Fibroblast of the conjunctiva (primary cell): ENCODE results near the gene ZBTB7A.

ENCODE experiments used
- DNase-seq: peaks from one replicate; pipeline ENCODE4 v3.0.0-alpha.2; 2010; ENCODE audit warnings: low read depth

The ZBTB7A gene

GRCh38 chr19:4066682-4067395 lies at the start of gene ZBTB7A:
Gene ZBTB7A, minus strand, starts transcription at chr19:4066899. Its CDS starts 11,667 bp downstream, at chr19:4055232.
- DNase-seq: no peak

- DNase-seq: no peak
Measured at GRCh38 chr19:4115818-4116385, 49.2 kb upstream of the ZBTB7A start.

GRCh38 chr19:4115050-4115817 lies 48.5 kb upstream of the ZBTB7A start:
- DNase-seq: no peak

DNA sequence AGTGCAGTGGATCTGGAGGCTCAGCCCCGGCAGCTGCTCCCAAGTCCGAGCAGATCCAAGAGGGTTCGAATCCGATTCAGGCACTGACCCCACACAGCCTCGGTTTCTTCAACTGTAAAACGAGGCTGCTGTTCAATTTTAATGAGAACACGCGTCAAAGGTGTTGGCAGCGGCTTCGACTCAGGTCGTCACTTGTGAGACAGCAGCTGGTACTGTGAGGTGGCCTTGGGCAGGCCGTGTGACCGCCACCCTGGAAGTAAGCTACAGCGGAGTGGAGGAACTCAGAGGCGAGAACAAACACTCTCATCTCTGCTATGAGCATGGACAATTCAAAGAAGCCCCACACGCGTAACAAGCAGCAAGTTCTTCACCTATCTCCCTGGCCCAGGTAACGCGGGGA lies 47.5 kb upstream of the ZBTB7A start:
- no peak for DNase-seq

DNA sequence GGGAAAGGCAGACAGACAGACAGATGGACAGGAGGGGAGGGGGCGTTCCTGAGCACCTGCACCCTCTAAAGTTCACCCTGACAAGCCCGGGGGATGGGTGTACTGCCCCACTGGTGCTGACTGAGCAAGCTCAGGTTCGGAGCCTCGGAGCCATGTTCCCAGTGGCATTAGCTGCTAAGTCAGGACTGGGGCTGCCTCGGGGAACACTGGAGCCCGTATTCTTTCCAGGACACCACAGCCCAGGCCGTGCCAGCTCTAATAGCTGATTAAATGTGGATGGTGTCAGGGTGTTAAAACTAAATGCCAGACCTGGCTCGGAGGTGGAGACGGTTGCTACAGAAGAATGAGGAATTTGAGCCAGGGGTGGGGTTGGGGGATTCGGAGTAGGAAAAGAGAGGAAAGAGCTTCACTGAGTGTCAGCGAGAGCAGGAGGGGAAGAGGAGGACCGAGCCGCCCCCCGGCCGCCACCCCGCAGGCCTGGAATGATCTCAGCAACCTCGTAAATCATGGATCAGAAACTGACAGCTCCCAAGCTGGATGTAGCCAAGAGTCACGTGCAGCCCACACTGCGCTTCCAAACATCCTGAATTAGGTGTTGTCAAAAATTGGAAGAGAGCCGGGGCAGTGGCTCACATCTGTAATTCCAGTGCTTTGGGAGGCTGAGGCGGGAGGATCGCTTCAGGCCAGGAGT lies 46.8 kb upstream of the ZBTB7A start:
- DNase-seq: no peak

GRCh38 chr19:4112367-4112766 lies 45.7 kb upstream of the ZBTB7A start:
- no peak for DNase-seq

GRCh38 chr19:4109626-4109945 lies 42.9 kb upstream of the ZBTB7A start:
- DNase-seq: no peak

DNA sequence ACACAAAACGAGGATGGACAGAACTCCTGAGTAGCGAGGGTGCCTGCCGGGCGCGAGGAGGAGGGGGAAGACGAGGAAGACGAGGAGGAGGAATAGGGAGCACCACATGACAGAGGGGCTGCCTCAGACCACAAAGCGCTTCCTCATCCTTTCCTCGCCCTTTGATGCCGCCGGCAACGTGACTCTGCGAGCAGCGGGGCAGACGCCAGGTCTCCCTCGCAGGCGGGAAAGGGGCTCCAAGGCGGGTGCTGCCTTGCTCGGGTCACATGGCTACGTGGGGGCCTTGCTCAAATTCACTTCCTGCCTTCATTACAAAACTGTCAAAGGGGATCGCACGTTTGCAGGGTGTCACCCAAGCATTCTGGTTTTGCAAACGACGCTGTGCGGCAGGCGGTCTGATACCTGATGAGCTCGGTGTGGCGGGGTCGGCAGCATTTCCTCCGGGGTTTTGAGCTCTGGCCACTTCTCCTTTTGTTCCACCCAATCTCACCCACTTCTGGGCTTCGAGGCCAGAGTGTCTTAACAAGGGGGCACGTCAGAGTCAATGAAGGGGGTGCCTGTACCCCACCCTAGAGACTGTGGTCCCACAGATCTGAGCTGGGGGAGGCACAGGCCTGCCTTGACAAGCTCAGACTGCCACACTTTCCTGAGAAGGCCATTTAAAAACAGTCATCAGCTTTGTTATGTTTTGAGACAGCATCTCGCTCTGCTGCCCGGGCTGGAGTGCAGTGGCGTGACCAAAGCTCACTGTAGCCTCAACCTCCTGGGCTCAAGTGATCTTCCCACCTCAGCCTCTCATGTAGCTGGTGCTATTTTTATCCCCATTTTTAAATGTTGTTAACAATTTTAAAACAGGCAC lies 42.3 kb upstream of the ZBTB7A start:
- DNase-seq: no peak

DNA sequence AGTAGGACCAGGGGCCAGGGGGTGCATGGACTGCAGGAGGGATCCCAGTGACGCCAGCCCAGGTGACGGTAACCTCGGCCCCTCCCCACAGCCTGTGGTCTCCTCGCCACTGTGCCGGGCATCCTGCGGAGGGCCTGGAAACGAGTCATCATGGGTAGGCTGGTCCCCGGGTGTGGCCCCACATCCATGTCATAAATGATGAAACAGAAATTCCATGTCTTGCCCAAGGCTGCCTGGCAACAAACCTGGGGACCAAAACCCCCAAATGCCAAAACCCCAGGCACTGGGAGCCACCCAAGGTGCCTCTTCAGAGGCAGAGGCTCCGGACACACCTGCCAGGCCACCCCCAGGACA lies 36.4 kb upstream of the ZBTB7A start:
- DNase-seq: no peak

DNA sequence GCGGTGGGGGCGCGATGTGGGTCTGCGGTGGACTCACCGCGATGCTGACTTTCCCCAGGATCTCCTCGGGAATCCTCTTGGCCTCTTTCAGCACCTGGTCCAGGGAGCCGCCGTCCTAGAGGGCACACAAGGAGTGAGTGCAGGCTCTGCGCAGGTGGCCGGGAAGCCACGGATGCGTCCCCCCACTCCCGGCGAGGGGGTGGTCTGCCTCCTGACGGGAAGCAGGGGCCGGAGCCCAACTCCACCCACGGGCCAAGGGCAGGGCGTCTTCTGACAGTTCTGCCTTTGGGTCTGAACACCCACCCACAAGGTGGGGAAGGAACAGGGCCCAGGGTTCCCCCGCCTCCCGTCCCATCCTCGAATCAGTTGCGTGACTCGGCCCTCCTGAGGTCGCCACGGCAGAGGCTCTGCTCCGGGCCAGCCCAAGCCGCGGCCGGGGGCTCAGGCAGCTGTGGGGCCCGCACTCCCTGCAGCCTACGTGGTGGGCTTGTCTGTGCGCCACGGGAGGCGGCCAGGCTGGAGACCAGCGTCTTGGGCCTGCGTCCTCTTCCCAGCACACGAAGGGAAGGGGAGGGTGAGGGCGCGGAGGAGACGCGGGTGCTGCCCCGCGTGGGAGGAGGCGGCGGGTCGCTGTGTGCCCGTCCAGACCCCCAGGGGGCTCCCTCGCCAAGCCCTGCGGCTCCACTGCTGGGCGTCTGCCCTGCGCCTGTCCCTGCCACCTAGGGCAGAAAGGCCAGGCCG lies 35.8 kb upstream of the ZBTB7A start:
- no peak for DNase-seq

DNA sequence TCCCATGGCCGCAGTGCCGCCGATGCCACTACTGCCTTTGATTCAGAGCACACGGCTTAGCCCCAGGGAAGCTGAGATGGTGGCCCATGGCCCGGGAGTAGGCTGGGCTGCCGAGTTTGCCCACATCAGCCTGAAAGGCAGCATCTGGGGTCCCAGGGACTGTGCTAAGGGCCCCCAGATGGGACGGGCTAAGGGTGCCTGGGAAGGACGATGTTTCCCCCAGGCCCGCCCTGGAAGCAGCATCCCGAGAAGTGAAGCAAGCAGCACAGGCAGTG lies 34.7 kb upstream of the ZBTB7A start:
- no peak for DNase-seq

DNA sequence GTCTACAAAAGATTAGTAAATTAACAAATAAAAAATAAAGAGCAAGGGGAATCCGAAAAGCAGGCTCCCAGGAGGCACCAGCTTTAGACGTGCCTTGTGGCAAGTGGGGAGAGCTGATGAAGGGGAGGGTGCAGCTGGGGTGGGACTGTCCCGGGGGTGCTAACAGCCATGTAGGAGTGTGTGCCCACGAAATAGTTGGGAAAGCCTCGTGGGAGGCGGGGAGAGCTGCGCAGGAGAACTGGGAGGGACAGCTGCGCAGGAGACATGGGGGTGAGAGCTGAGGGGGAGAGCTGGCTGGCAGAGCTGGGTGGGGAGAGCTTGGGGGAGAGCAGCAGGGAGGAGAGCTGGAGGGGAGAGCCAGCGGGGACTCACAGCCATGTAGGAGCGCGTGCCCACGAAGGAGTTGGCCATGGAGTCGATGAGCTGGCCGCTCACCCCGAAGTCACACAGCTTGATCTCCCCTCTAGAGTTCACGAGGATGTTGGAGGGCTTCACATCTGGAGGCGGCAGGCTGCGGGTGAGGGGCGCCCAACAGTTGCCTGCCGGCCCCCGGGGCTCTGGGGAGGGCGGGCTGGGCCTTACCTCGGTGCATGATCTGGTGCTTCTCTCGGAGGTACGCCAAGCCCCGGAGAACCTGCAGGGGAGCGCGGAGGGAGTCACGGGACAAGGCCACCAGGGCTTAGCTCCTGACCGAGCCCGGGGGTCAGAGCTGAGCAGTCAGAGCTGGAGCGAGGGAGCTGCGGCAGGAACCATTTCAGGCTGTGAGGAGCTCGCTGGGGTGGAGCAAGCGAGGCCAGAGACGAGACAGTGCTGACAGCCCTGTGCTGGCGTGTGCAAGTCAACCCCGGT lies 34.2 kb upstream of the ZBTB7A start:
- DNase-seq: no peak

DNA sequence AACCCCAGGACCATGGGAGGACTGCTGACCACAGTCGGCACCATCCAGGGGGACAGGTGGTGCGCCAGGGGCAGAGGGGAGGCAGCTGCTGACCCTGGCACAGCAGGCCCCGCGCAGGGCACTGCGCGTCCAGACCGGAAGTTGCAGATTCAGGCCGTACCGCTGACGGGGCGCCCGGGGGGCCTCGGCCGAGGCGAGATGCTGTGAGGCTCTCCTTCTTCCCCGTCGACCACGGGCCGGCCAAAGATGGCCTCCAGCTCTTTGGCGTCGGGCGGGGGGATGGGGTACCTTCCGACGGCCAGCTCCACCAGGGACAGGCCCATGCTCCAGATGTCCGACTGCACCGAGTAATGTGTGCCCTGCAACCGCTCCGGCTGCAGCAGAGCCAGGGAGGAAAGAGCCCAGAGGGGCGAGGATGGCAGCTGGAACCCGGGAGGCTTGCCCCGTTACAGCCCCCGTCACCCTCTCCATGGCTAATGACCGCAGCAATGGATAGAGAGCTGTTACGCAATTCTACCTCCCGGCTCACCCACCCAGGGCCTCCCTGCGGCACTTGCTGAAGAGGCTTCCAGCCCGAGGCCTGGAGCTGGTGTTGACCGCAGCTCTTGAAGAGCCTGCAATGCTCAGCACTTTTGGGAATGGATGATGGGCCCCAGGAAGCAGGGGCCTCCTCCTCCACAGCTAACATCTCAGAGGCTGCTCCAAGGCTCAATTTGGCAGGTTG lies 32.5 kb upstream of the ZBTB7A start:
- no peak for DNase-seq

- no peak for DNase-seq
Measured at GRCh38 chr19:4098493-4098892, 31.8 kb upstream of the ZBTB7A start.

- DNase-seq: no peak
Measured at GRCh38 chr19:4097501-4097900, 30.8 kb upstream of the ZBTB7A start.

DNA sequence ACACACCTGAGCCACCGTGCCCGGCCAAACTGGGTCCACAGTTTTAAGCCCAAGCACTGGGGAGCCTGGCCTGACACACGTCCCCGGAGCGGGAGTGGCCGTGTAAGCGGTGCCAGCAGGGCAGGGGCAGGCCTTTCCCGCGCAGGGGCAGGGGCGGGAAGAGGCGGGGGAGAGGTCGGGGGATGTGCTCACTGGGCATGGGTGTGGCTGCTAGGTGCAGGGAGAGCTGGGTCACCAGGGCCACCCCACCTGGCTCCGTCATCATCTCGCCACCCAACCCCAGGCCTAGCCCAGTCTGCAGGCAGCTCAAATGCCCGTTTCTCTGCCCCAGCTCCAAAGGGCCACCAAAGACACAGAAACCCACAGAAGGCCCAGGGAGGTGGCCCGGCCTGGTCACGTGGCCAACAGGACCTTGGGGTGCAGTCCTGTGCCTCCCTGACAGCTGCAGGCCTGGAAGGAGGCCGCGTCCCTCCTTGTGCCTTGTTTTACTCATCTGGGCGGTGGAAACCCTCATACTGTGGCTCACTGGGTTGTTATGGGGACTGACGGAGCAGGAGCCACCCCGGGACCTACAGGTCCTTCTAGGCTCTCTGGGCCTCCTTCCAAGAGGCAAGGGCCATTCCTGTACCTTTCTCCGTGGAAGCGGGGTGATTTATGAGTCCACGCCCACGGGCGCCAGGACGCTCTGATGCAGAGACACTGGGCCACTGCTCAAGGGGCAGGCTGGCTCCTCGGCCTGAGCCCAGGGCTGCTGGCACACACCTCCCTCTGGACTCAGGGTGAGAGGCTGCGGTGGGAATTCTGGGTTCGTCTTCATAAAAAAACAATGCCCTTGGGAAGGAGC lies 29.6 kb upstream of the ZBTB7A start:
- no peak for DNase-seq

DNA sequence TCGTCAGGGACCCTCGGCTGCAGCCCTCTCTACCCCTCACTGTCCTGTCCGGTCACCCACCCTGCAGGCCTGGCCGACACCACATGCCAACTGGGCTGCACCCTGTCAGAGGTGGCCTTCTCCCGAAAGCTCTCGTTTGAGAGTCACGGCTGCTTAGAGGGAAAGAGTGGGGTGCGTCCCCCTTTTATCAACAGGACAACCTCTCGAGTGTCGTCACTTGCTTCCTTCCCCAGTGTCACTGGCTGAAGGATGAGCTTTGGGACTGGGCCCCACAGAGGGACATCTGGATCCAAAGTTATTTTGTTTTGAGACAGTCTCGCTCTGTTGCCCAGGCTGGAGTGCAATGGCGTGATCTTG lies 28.8 kb upstream of the ZBTB7A start:
- DNase-seq: no peak

DNA sequence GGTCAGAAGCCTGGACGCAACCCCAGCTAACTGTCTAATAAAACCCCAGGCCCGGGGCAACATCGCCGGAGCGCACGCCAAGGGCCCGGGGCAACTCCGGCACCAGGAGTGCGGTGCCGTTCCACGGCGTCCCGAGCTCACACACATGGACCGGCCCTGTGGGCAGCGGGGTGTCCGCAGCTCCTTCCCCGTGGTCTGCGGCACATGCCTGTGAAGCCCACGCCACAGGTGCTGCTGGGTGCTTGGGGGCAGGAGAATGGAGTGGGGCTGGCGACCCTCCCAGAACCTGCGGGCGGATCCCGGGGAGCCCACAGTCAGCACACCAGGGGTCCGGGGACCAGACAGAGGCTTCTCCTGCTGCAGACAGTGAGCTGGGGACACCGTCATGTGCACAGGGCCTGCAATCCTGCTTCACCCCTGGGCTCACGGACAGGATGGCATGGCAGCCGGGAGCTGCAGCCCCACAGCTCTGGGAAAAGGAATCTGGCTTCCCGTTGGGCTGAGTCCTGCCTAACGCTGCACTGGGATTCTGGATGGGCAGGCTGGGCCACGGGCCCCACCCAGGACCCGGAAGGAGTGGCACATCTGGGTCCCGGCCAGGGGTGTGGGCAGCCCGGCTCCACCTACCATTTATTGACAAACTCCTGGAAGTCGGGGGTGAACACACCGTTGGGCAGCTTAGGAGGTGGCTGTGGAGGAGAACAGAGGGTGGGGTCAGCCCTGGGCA lies 28.2 kb upstream of the ZBTB7A start:
- DNase-seq: no peak
